ENCODE measurements around the gene TRUB1.

- TF ChIP-seq CTCF (IDR thresholded peaks at IDR 0.05; ENCODE audit: extremely low read depth in 1 of 2, insufficient read depth in 1 of 2, low read depth in 1 of 2, low read length in 2 of 2) = no peak
- no peak for TF ChIP-seq POLR2A (IDR thresholded peaks at IDR 0.05; ENCODE audit: low read depth, low read length)
- TF ChIP-seq JUN (IDR thresholded peaks at IDR 0.05; ENCODE audit: borderline replicate concordance, insufficient read depth, insufficient read length, low read depth) = no peak
- TF ChIP-seq POLR2AphosphoS5 (IDR thresholded peaks at IDR 0.05; ENCODE audit: insufficient read depth, low read depth, low read length) = no peak
- no peak for TF ChIP-seq MYC (IDR thresholded peaks at IDR 0.05; ENCODE audit: low read depth, low read length)
- TF ChIP-seq EZH2 (IDR thresholded peaks at IDR 0.05; ENCODE audit: borderline replicate concordance, low read depth, low read length, severe bottlenecking) = no peak
- no peak for TF ChIP-seq FOS (IDR thresholded peaks at IDR 0.05; ENCODE audit: borderline replicate concordance, insufficient read depth, low read length)
Observed at GRCh38 chr10:114917927-114918672, 19.9 kb upstream of the TRUB1 start.
